Nucleus accumbens (tissue), 56 donors: ENCODE measurements around the gene OR10P1.
"Not testable (repeated sequence)": the region's sequence is repeated elsewhere in the genome, so short reads cannot be mapped to it uniquely, and the experiment has no call there.

Experiments used
- DNase-seq, 56 donors: peaks; one replicate each; lab custom pipeline; 2025; lab: John Stamatoyannopoulos, UW

OR10P1 gene

GRCh38 chr12:55650620-55651298 is 14.1 kb downstream of the OR10P1 start:
- DNase-seq, result not testable (repeated sequence)

GRCh38 chr12:55651299-55651683 is 14.6 kb downstream of the OR10P1 start:
- no peak for DNase-seq

- DNase-seq, result no peak
These were observed 15.7 kb downstream of the OR10P1 start for GRCh38 chr12:55652352-55652751.

- DNase-seq, result no peak
These were observed 16.3 kb downstream of the OR10P1 start for GRCh38 chr12:55653031-55653430.

- DNase-seq, result no peak
These were observed 18.0 kb downstream of the OR10P1 start for GRCh38 chr12:55654511-55655214.

GRCh38 chr12:55657212-55657611 is 20.5 kb downstream of the OR10P1 start:
- no peak for DNase-seq

- no peak for DNase-seq
These were observed 21.5 kb downstream of the OR10P1 start for GRCh38 chr12:55658212-55658611.

GRCh38 chr12:55658635-55659391 is 22.1 kb downstream of the OR10P1 start:
- DNase-seq, result no peak

- DNase-seq, result peak in 4 of 56 donors; percentile 3 to 16 (median 5)
These were observed 23.0 kb downstream of the OR10P1 start for GRCh38 chr12:55659486-55660385.

- DNase-seq, result no peak
These were observed 26.7 kb downstream of the OR10P1 start for GRCh38 chr12:55663391-55663790.

GRCh38 chr12:55664826-55665225 is 28.1 kb downstream of the OR10P1 start:
- DNase-seq, result no peak

- DNase-seq, result no peak
These were observed 29.8 kb downstream of the OR10P1 start for GRCh38 chr12:55666508-55666907.

- DNase-seq, result no peak
These were observed 33.6 kb downstream of the OR10P1 start for GRCh38 chr12:55670276-55670675.

- no peak for DNase-seq
These were observed 35.1 kb downstream of the OR10P1 start for GRCh38 chr12:55671746-55672145.

GRCh38 chr12:55673638-55674037 is 36.9 kb downstream of the OR10P1 start:
- no peak for DNase-seq

- no peak for DNase-seq
These were observed 39.0 kb downstream of the OR10P1 start for GRCh38 chr12:55675666-55676065.

GRCh38 chr12:55676707-55677106 is 40.0 kb downstream of the OR10P1 start:
- no peak for DNase-seq

- no peak for DNase-seq
These were observed 43.0 kb downstream of the OR10P1 start for GRCh38 chr12:55679691-55680090.

- peak in 14 of 56 donors; percentile 1 to 52 (median 21) for DNase-seq
These were observed 44.7 kb downstream of the OR10P1 start for GRCh38 chr12:55681142-55682077.
